HepG2 (cell line): ENCODE data around the gene EFNA2. TPM values are rescaled to one million over a fixed set of nuclear protein-coding genes. Genes with fewer than 3 reads are reported as not detected.

ENCODE experiments used
- AFF4 ChIP-seq: sonication (generic); formaldehyde crosslinking; IDR thresholded peaks from 2 replicates; pipeline ENCODE4 v1.4.0; 2020; ENCODE audit warnings: missing genetic modification reagents
- CEBPZ ChIP-seq: IDR thresholded peaks from 2 replicates; pipeline ENCODE4 v1.6.1; 2012; ENCODE audit warnings: low read length, improper control_type of control experiment
- HBP1 ChIP-seq: IDR thresholded peaks from 2 replicates; pipeline ENCODE4 v1.6.1; 2016; ENCODE audit warnings: low read depth, control low read depth
- NBN ChIP-seq: fragments of 450-650 bp; conservative IDR thresholded peaks from 2 replicates; pipeline ENCODE4 v1.6.1; 2017
- PBX3 ChIP-seq: sonication (generic); formaldehyde crosslinking; IDR thresholded peaks from 2 replicates; pipeline ENCODE4 v1.8.1; 2023; ENCODE audit warnings: missing genetic modification reagents, inconsistent platforms, borderline replicate concordance
- SMAD1 ChIP-seq: sonication (generic); formaldehyde crosslinking; IDR thresholded peaks from 2 replicates; pipeline ENCODE4 v1.4.0; 2020; ENCODE audit warnings: missing genetic modification reagents, low read depth, mild to moderate bottlenecking, borderline replicate concordance
- SOX13 ChIP-seq, 3 experiments: fragments of 450-650 bp in 1 of 3; sonication (generic) in 1 of 3; formaldehyde crosslinking in 1 of 3; IDR thresholded peaks in 2 of 3; conservative IDR thresholded peaks in 1 of 3; 2 replicates each; pipeline versions ENCODE4 v1.5.0 to v1.6.1; 2016 to 2020; ENCODE audit warnings: antibody characterized with exemption in 1 of 3, mild to moderate bottlenecking in 1 of 3, missing compliant biosample characterization in 1 of 3, missing genetic modification reagents in 1 of 3, moderate library complexity in 1 of 3
- TRIM22 ChIP-seq: fragments of 450-650 bp; IDR thresholded peaks from 2 replicates; pipeline ENCODE4 v1.6.1; 2017
- ZNF276 ChIP-seq: sonication (generic); formaldehyde crosslinking; IDR thresholded peaks from 2 replicates; pipeline ENCODE4 v1.4.0; 2020; ENCODE audit warnings: mild to moderate bottlenecking, low read depth, missing genetic modification reagents
- ZNF367 ChIP-seq: sonication (generic); formaldehyde crosslinking; IDR thresholded peaks from 2 replicates; pipeline ENCODE4 v1.4.0; 2020; ENCODE audit warnings: missing genetic modification reagents, borderline replicate concordance
- ZNF44 ChIP-seq: sonication (generic); formaldehyde crosslinking; IDR thresholded peaks from 2 replicates; pipeline ENCODE4 v1.5.1; 2020; ENCODE audit warnings: mild to moderate bottlenecking, missing genetic modification reagents
- ZNF768 ChIP-seq: sonication (generic); formaldehyde crosslinking; IDR thresholded peaks from 2 replicates; pipeline ENCODE4 v1.4.0; 2020; ENCODE audit warnings: missing genetic modification reagents
- polyA plus RNA-seq, 8 experiments: library from polyadenylated mRNA; depleted of rRNA in 3 of 8; stranded (reverse) in 7 of 8; unstranded in 1 of 8; fragments of >200 nt; fragmentation: Illumina TruSeq in 4 of 8; extraction: Trizol in 4 of 8; gene quantifications; 2 replicates each; pipeline versions ENCODE4 v1.2.1 to v1.2.3, GENCODE V29; 2011 to 2016; ENCODE audit warnings: low read depth in 4 of 8, missing spikeins in 1 of 8, mixed read lengths in 1 of 8; ENCODE audit not compliant: insufficient read depth in 1 of 8
- total RNA-seq, 5 experiments: library from RNA; depleted of rRNA; stranded (reverse); fragments of >200 nt; fragmentation: Illumina TruSeq; extraction: Trizol; gene quantifications; 2 replicates each; pipeline ENCODE4 v1.2.3, GENCODE V29; 2016; ENCODE audit warnings: low read depth in 1 of 5

The EFNA2 gene
- total and polyA plus RNA-seq, 2 of the 13 experiments (the other 11 are each of a cell fraction or from before 2014, with no cell fraction given): 6.0 to 9.9 TPM

- TF ChIP-seq TRIM22: no peak
- TF ChIP-seq SOX13 (IDR thresholded peaks at IDR 0.05): no peak; the same call in 1 of the 2 replicates
- TF ChIP-seq SOX13 (CRISPR knock-in tag; conservative IDR thresholded peaks at IDR 0.05 in 1 of 2, IDR thresholded peaks at IDR 0.05 in 1 of 2): peak in 1 of 2 experiments; percentile 77; a peak in 2 of 4 replicates
- no peak for TF ChIP-seq HBP1
- TF ChIP-seq ZNF276 (CRISPR knock-in tag): peak; percentile 71
- no peak for TF ChIP-seq NBN
- TF ChIP-seq ZNF768 (CRISPR knock-in tag): no peak; the same call in 1 of the 2 replicates
- TF ChIP-seq SMAD1 (CRISPR knock-in tag): no peak
- no peak for TF ChIP-seq CEBPZ
- 0 out of 2 replicates have a peak, but pooled peaks have one; percentile 86 for TF ChIP-seq ZNF44 (CRISPR knock-in tag)
- no peak for TF ChIP-seq ZNF367 (CRISPR knock-in tag)
- TF ChIP-seq AFF4 (CRISPR knock-in tag): no peak
- TF ChIP-seq PBX3: no peak
These were observed 5.3 kb downstream of the EFNA2 start (continued) for GRCh38 chr19:1290703-1291651.
